WTC11 (cell line): ENCODE measurements around the gene TMEM272. TPM values are rescaled to one million over a fixed set of nuclear protein-coding genes. Genes with fewer than 3 reads are reported as not detected.

Experiments
- ATAC-seq: fragments of 200-7000 bp; cut with Tn5 transposase; 2 replicates; pipeline ENCODE4 v1.10.0; 2021; ENCODE audit warnings: mild to moderate bottlenecking, moderate library complexity
- CTCF ChIA-PET: fragments of 300-600 bp; sonication (Branson Sonifier 250); formaldehyde crosslinking; loops from one replicate; lab custom pipeline; 2021; ENCODE audit warnings: antibody characterized with exemption; lab: Charles Lee
- POLR2A ChIA-PET: fragments of 350-600 bp; sonication (Branson Sonifier 250); formaldehyde crosslinking; loops from one replicate; lab custom pipeline; 2021; ENCODE audit warnings: antibody characterized with exemption; lab: Charles Lee
- DNase-seq: peaks from one replicate; pipeline ENCODE4 v3.0.0; 2021; ENCODE audit warnings: low spot score
- H3K27ac Mint-ChIP-seq: 2 replicates; pipeline ENCODE4 v1.8.0; 2021; ENCODE audit warnings: mixed read lengths
- H3K27me3 Mint-ChIP-seq: 2 replicates; pipeline ENCODE4 v1.8.0; 2021; ENCODE audit warnings: low read depth, mild to moderate bottlenecking, moderate library complexity, mixed read lengths
- H3K36me3 Mint-ChIP-seq: 2 replicates; pipeline ENCODE4 v1.8.0; 2021; ENCODE audit warnings: mixed read lengths
- H3K4me1 Mint-ChIP-seq: 2 replicates; pipeline ENCODE4 v1.8.0; 2022; ENCODE audit warnings: mixed read lengths
- H3K4me3 Mint-ChIP-seq: 2 replicates; pipeline ENCODE4 v1.8.0; 2021; ENCODE audit warnings: mild to moderate bottlenecking, moderate library complexity, mixed read lengths
- H3K9me3 Mint-ChIP-seq: 2 replicates; pipeline ENCODE4 v1.8.0; 2021; ENCODE audit warnings: mixed read lengths
- ARID4B ChIP-seq: sonication (generic); formaldehyde crosslinking; IDR thresholded peaks from 2 replicates; pipeline ENCODE4 v1.8.0; 2023; ENCODE audit warnings: missing genetic modification reagents, mild to moderate bottlenecking, borderline replicate concordance
- CREB1 ChIP-seq: sonication (generic); formaldehyde crosslinking; IDR thresholded peaks from 2 replicates; pipeline ENCODE4 v1.8.0; 2023; ENCODE audit warnings: mild to moderate bottlenecking, missing genetic modification reagents
- ESRRA ChIP-seq: sonication (generic); formaldehyde crosslinking; IDR thresholded peaks from 2 replicates; pipeline ENCODE4 v1.8.1; 2022; ENCODE audit warnings: mild to moderate bottlenecking, missing genetic modification reagents, borderline replicate concordance
- ETV6 ChIP-seq: sonication (generic); formaldehyde crosslinking; IDR thresholded peaks from 2 replicates; pipeline ENCODE4 v1.8.1; 2022; ENCODE audit warnings: mild to moderate bottlenecking, missing genetic modification reagents
- JUN ChIP-seq: sonication (generic); formaldehyde crosslinking; IDR thresholded peaks from 2 replicates; pipeline ENCODE4 v1.8.0; 2023; ENCODE audit warnings: mild to moderate bottlenecking, missing genetic modification reagents
- MAX ChIP-seq: sonication (generic); formaldehyde crosslinking; IDR thresholded peaks from 2 replicates; pipeline ENCODE4 v1.8.0; 2022; ENCODE audit warnings: mild to moderate bottlenecking, missing genetic modification reagents
- MYBL2 ChIP-seq: sonication (generic); formaldehyde crosslinking; IDR thresholded peaks from 2 replicates; pipeline ENCODE4 v1.8.1; 2023; ENCODE audit warnings: mild to moderate bottlenecking, moderate library complexity, missing genetic modification reagents
- RORB ChIP-seq: fragments of 250-450 bp; sonication (Bioruptor Pico); IDR thresholded peaks from 2 replicates; pipeline ENCODE4 v1.9.0; 2021; ENCODE audit warnings: mild to moderate bottlenecking
- SMAD3 ChIP-seq: sonication (generic); formaldehyde crosslinking; IDR thresholded peaks from 2 replicates; pipeline ENCODE4 v1.8.0; 2022; ENCODE audit warnings: missing genetic modification reagents, mild to moderate bottlenecking, borderline replicate concordance
- SOX15 ChIP-seq: fragments of 250-450 bp; sonication (Bioruptor Pico); IDR thresholded peaks from 2 replicates; pipeline ENCODE4 v1.9.0; 2021; ENCODE audit warnings: mild to moderate bottlenecking
- TEAD1 ChIP-seq: sonication (generic); formaldehyde crosslinking; IDR thresholded peaks from 2 replicates; pipeline ENCODE4 v1.8.0; 2022; ENCODE audit warnings: mild to moderate bottlenecking, missing genetic modification reagents
- TEAD4 ChIP-seq: sonication (generic); formaldehyde crosslinking; IDR thresholded peaks from 2 replicates; pipeline ENCODE4 v1.8.0; 2022; ENCODE audit warnings: mild to moderate bottlenecking, missing genetic modification reagents
- USF1 ChIP-seq: sonication (generic); formaldehyde crosslinking; IDR thresholded peaks from 2 replicates; pipeline ENCODE4 v1.8.0; 2022; ENCODE audit warnings: mild to moderate bottlenecking, missing genetic modification reagents
- total RNA-seq: library from RNA; stranded (reverse); gene quantifications from 3 replicates; pipeline ENCODE4 v1.2.3, GENCODE V29; 2021
- TF ChIP-seq, protein P1 (sequence below): sonication (generic); formaldehyde crosslinking; conservative IDR thresholded peaks from 2 replicates; pipeline ENCODE4 v1.8.1; 2023; ENCODE audit warnings: mild to moderate bottlenecking, low read depth, missing genetic modification reagents, moderate library complexity

The TMEM272 gene
- total RNA-seq, 1 experiment from 2014 or later = not detected

DNA sequence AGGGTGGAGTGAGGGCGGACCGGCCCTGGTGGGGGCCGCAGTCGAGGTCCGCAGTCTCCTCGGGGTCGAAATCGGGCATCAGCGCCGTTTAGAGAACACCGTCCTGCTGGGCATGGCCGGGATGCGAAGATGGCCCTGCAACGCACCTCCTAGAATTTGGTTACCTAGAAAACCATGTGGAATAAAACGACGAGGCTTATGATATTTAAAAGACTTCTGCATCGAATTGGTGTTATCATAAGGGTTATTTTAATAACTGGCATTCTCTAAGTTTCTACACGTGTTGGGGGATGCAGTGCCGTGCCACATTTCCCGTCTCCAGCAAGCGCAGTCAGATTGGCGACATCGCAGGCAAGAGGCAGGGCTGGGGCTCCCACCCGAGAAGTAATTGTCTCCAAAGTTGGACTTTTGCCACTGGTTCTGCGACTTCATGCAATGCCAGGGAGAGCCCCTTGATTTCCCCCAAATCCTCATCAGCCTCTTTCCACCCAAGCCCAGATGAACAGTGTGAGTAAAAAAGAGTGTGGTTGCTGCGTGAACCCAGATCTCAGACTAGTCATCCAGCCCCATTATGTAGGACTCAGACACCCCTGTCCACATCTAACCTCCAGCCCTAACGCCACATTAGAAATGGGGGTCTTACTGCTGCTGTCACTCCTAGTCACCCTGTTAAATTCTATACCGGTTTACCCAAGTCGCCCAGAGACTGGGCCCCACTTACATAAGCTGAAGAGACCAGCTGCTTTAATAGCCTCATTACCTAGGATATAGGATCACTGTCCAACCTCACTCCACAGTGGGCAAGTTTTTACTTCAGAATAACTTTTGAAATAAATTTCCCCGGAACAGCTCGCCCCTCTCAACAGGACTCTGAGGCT, 40.4 kb downstream of the TMEM272 start:
- DNase-seq = no peak
- peaks cover 49% of the 10 kb centered on the region for H3K4me1 Mint-ChIP-seq

GRCh38 chr13:51803422-51804294, 41.3 kb downstream of the TMEM272 start, which contains the start of gene DHRS12:
Gene DHRS12, minus strand, starts transcription at chr13:51804163. Its CDS starts 4,504 bp downstream, at chr13:51799659.
- peaks cover 4% of the 10 kb centered on the region; the same call in 1 of the 2 replicates for H3K27me3 Mint-ChIP-seq
- peak within 1 kb of the TSS; percentile 88 for H3K27ac Mint-ChIP-seq
- POLR2A ChIA-PET = interaction anchor here (0.5 kb wide), 1 partner anchor 557 kb away, joined by 3 read pairs; no protein-coding TSS in a partner anchor
- CTCF ChIA-PET = interaction anchor here (0.5 to 1.8 kb wide), 2 partner anchors 42 to 519 kb away, joined by 5 to 9 read pairs; partner anchors contain the start of gene TMEM272
- DNase-seq = peak; percentile 78
- no peaks in the 10 kb centered on the region for H3K36me3 Mint-ChIP-seq
- peak; percentile 73 for ATAC-seq
- H3K9me3 Mint-ChIP-seq = peaks cover under 1% of the 10 kb centered on the region; the same call in 1 of the 2 replicates
- H3K4me3 Mint-ChIP-seq = peak within 1 kb of the TSS; percentile 83
- H3K4me1 Mint-ChIP-seq = peaks cover 52% of the 10 kb centered on the region
- TF ChIP-seq CREB1 (CRISPR knock-in tag) (no peak), JUN (CRISPR knock-in tag) (peak; percentile 55; the same call in 1 of the 2 replicates), ARID4B (peak; percentile 74; the same call in 1 of the 2 replicates), USF1 (CRISPR knock-in tag) (peak; percentile 52; the same call in 1 of the 2 replicates), TEAD1 (CRISPR knock-in tag) (peak; percentile 48; the same call in 1 of the 2 replicates)

More for the DNA sequence above, 40.4 kb downstream of the TMEM272 start:
- peak overlapping the region; percentile 83 for H3K4me3 Mint-ChIP-seq
- ChIA-PET CTCF (interaction anchor here (0.9 to 1.2 kb wide), 2 partner anchors 11 to 41 kb away, joined by 3 to 9 read pairs; no protein-coding TSS in a partner anchor), POLR2A (no interaction called here)
- no peak for ATAC-seq
- H3K9me3 Mint-ChIP-seq = peaks cover 7% of the 10 kb centered on the region
- TF ChIP-seq MYBL2 (CRISPR knock-in tag) (no peak), ETV6 (CRISPR knock-in tag) (peak; percentile 42; the same call in 1 of the 2 replicates), MAX (0 out of 2 replicates have a peak, but pooled peaks have one; percentile 40), ARID4B (no peak), SMAD3 (no peak), SOX15 (no peak), RORB (CRISPR knock-in tag) (no peak), TEAD4 (CRISPR knock-in tag) (no peak), ESRRA (CRISPR knock-in tag) (0 out of 2 replicates have a peak, but pooled peaks have one; percentile 10), JUN (CRISPR knock-in tag) (no peak)
- TF ChIP-seq, protein P1, sequence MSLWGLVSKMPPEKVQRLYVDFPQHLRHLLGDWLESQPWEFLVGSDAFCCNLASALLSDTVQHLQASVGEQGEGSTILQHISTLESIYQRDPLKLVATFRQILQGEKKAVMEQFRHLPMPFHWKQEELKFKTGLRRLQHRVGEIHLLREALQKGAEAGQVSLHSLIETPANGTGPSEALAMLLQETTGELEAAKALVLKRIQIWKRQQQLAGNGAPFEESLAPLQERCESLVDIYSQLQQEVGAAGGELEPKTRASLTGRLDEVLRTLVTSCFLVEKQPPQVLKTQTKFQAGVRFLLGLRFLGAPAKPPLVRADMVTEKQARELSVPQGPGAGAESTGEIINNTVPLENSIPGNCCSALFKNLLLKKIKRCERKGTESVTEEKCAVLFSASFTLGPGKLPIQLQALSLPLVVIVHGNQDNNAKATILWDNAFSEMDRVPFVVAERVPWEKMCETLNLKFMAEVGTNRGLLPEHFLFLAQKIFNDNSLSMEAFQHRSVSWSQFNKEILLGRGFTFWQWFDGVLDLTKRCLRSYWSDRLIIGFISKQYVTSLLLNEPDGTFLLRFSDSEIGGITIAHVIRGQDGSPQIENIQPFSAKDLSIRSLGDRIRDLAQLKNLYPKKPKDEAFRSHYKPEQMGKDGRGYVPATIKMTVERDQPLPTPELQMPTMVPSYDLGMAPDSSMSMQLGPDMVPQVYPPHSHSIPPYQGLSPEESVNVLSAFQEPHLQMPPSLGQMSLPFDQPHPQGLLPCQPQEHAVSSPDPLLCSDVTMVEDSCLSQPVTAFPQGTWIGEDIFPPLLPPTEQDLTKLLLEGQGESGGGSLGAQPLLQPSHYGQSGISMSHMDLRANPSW (CRISPR knock-in tag) = no peak
- H3K27ac Mint-ChIP-seq = 0 out of 2 replicates have a peak overlapping the region, but pooled peaks have one; percentile 57
- H3K36me3 Mint-ChIP-seq = no peaks in the 10 kb centered on the region
- H3K27me3 Mint-ChIP-seq = peaks cover 4% of the 10 kb centered on the region; the same call in 1 of the 2 replicates
